GM23248 (cell line): Measurements from ENCODE around the gene SCAMP2. TPM values are rescaled to one million over a fixed set of nuclear protein-coding genes. Genes with fewer than 3 reads are reported as not detected.

Source experiments
- DNase-seq: peaks from one replicate; pipeline ENCODE4 v3.0.0-alpha.2; 2015
- H2AFZ ChIP-seq: fragments of 200-600 bp; sonication (generic); 2 replicates; pipeline ENCODE4 v1.6.1; 2016; ENCODE audit warnings: antibody characterized with exemption
- H3F3A ChIP-seq: fragments of 200-600 bp; sonication (generic); 2 replicates; pipeline ENCODE4 v1.6.1; 2016; ENCODE audit warnings: mild to moderate bottlenecking, antibody characterized with exemption, mixed run types; ENCODE audit not compliant: insufficient read depth
- H3K27ac ChIP-seq: fragments of 200-600 bp; sonication (generic); 2 replicates; pipeline ENCODE4 v1.5.1; 2016; ENCODE audit warnings: mild to moderate bottlenecking
- H3K27me3 ChIP-seq: fragments of 200-600 bp; sonication (generic); replicated peaks from 2 replicates; pipeline ENCODE4 v1.6.1; 2016; ENCODE audit warnings: mild to moderate bottlenecking; ENCODE audit not compliant: insufficient read depth
- H3K36me3 ChIP-seq: fragments of 200-600 bp; sonication (generic); 2 replicates; pipeline ENCODE4 v1.6.1; 2016; ENCODE audit warnings: low read depth, mild to moderate bottlenecking
- H3K4me1 ChIP-seq: fragments of 200-600 bp; sonication (generic); 2 replicates; pipeline ENCODE4 v1.6.1; 2016; ENCODE audit warnings: mild to moderate bottlenecking; ENCODE audit not compliant: insufficient read depth
- H3K4me2 ChIP-seq: fragments of 200-600 bp; sonication (generic); one replicate; pipeline ENCODE4 v1.6.1; 2016; ENCODE audit warnings: mild to moderate bottlenecking; ENCODE audit not compliant: unreplicated experiment
- H3K4me3 ChIP-seq: fragments of 200-600 bp; sonication (generic); 2 replicates; pipeline ENCODE4 v1.5.1; 2016; ENCODE audit warnings: mild to moderate bottlenecking
- H3K79me2 ChIP-seq: fragments of 200-600 bp; sonication (generic); 2 replicates; pipeline ENCODE4 v1.6.1; 2016; ENCODE audit warnings: mild to moderate bottlenecking; ENCODE audit not compliant: insufficient read depth
- H3K9ac ChIP-seq: fragments of 200-600 bp; sonication (generic); 2 replicates; pipeline ENCODE4 v1.6.1; 2016; ENCODE audit warnings: mild to moderate bottlenecking
- H3K9me2 ChIP-seq: fragments of 200-600 bp; sonication (generic); 2 replicates; pipeline ENCODE4 v1.6.1; 2016; ENCODE audit warnings: mixed run types, mild to moderate bottlenecking, moderate library complexity; ENCODE audit not compliant: insufficient read depth
- H3K9me3 ChIP-seq: fragments of 200-600 bp; sonication (generic); one replicate; pipeline ENCODE4 v1.6.1; 2017; ENCODE audit warnings: low read depth
- H4K20me1 ChIP-seq: fragments of 200-600 bp; sonication (generic); 2 replicates; pipeline ENCODE4 v1.6.0; 2016; ENCODE audit not compliant: insufficient read depth
- EZH2 ChIP-seq: fragments of 200-600 bp; sonication (generic); IDR thresholded peaks from 2 replicates; pipeline ENCODE4 v1.6.1; 2018; ENCODE audit warnings: antibody characterized with exemption, mild to moderate bottlenecking; ENCODE audit not compliant: insufficient read depth, poor library complexity, severe bottlenecking
- EZH2phosphoT487 ChIP-seq: fragments of 200-600 bp; sonication (generic); IDR thresholded peaks from 2 replicates; pipeline ENCODE4 v1.6.1; 2018; ENCODE audit warnings: antibody characterized with exemption, moderate library complexity, mild to moderate bottlenecking, low read depth; ENCODE audit not compliant: insufficient read depth
- WGBS, 2 experiments: methylation state at CpG; one replicate each; pipeline ENCODE4 v1.1.6; 2015 to 2017; ENCODE audit warnings: low lambda C conversion rate in 2 of 2, low coverage in 1 of 2; ENCODE audit errors: missing lambda C conversion rate in 2 of 2; 5-methylcytosine and 5-hydroxymethylcytosine counted together
- in situ Hi-C: fragments of 300-500 bp; cut with MboI; formaldehyde crosslinking; loops from 2 replicates; pipeline ENCODE4 v1.15.0; 2020
- polyA plus RNA-seq: library from polyadenylated mRNA; unstranded; fragments of >200 nt; fragmentation: Nextera tagmentation; extraction: Ambion mirVana; gene quantifications from 2 replicates; pipeline ENCODE4 v1.2.1, GENCODE V29; 2016
- total RNA-seq: library from RNA; depleted of rRNA; stranded (reverse); fragments of >200 nt; shearing (Covaris generic); gene quantifications from 2 replicates; pipeline ENCODE4 v1.2.3, GENCODE V29; 2014

Gene SCAMP2
- total and polyA plus RNA-seq, 2 experiments from 2014 or later = 28.7 to 83.0 TPM

- H3K79me2 ChIP-seq = peaks cover 54% of the 10 kb centered on the region
- no peaks in the 10 kb centered on the region for H3K9me2 ChIP-seq
- H3K27ac ChIP-seq = no peak overlapping the region
- H3K27me3 ChIP-seq = no peaks in the 10 kb centered on the region
- H3F3A ChIP-seq = no peaks in the 10 kb centered on the region
- H3K4me1 ChIP-seq = no peaks in the 10 kb centered on the region
- no peak for TF ChIP-seq EZH2phosphoT487
- TF ChIP-seq EZH2 = no peak
- H2AFZ ChIP-seq = no peak overlapping the region
- no peaks in the 10 kb centered on the region for H3K36me3 ChIP-seq
- H3K9me3 ChIP-seq = no peaks in the 10 kb centered on the region
- WGBS, 2 experiments = 93 to 96% methylated on average over 10 to 13 of the region's 13 CpGs
- no peak overlapping the region for H3K9ac ChIP-seq
- H3K4me3 ChIP-seq = no peak overlapping the region
- in situ Hi-C loops = no loop called here
- DNase-seq = no peak
- no peaks in the 10 kb centered on the region for H4K20me1 ChIP-seq
- H3K4me2 ChIP-seq = no peak overlapping the region
Observed at GRCh38 chr15:74854453-74855022, 18.6 kb downstream of the SCAMP2 start.

- in situ Hi-C loops = no loop called here
- no peaks in the 10 kb centered on the region for H3K9me3 ChIP-seq
- no peak for DNase-seq
- no peak overlapping the region for H3K4me3 ChIP-seq
- H2AFZ ChIP-seq = no peak overlapping the region
- no peaks in the 10 kb centered on the region for H3K36me3 ChIP-seq
- peaks cover 28% of the 10 kb centered on the region for H3K79me2 ChIP-seq
- H3K27me3 ChIP-seq = no peaks in the 10 kb centered on the region
- H3K4me2 ChIP-seq = no peak overlapping the region
- 97 to 100% methylated on average over 7 of the region's 7 CpGs for WGBS, 2 experiments
- H3F3A ChIP-seq = no peaks in the 10 kb centered on the region
- no peaks in the 10 kb centered on the region for H3K9me2 ChIP-seq
- no peak overlapping the region for H3K27ac ChIP-seq
- H3K4me1 ChIP-seq = no peaks in the 10 kb centered on the region
- no peak overlapping the region for H3K9ac ChIP-seq
- no peaks in the 10 kb centered on the region for H4K20me1 ChIP-seq
- no peak for TF ChIP-seq EZH2phosphoT487
- TF ChIP-seq EZH2 = no peak
Observed at GRCh38 chr15:74851960-74852359, 21.2 kb downstream of the SCAMP2 start.

GRCh38 chr15:74850393-74850792 is 22.8 kb downstream of the SCAMP2 start:
- TF ChIP-seq EZH2 = no peak
- Histone ChIP-seq H4K20me1 (no peaks in the 10 kb centered on the region), H3K9me3 (no peaks in the 10 kb centered on the region), H3K27ac (no peak overlapping the region), H3K79me2 (peaks cover 13% of the 10 kb centered on the region; the same call in 1 of the 2 replicates), H3K4me2 (no peak overlapping the region), H3K4me3 (no peak overlapping the region), H3F3A (peaks cover 4% of the 10 kb centered on the region; the same call in 1 of the 2 replicates), H3K9ac (no peak overlapping the region), H3K36me3 (no peaks in the 10 kb centered on the region), H3K4me1 (no peaks in the 10 kb centered on the region), H3K9me2 (no peaks in the 10 kb centered on the region), H2AFZ (no peak overlapping the region), H3K27me3 (no peaks in the 10 kb centered on the region)
- WGBS, 2 experiments = 78 to 85% methylated on average over 4 of the region's 4 CpGs
- DNase-seq = no peak
- in situ Hi-C loops = no loop called here

- H3K36me3 ChIP-seq = no peaks in the 10 kb centered on the region
- H3K9me3 ChIP-seq = no peaks in the 10 kb centered on the region
- H3F3A ChIP-seq = peaks cover 6% of the 10 kb centered on the region; the same call in 1 of the 2 replicates
- no peaks in the 10 kb centered on the region for H3K9me2 ChIP-seq
- H3K4me2 ChIP-seq = no peak overlapping the region
- no peak overlapping the region for H2AFZ ChIP-seq
- H3K27ac ChIP-seq = no peak overlapping the region
- DNase-seq = no peak
- in situ Hi-C loops = no loop called here
- peaks cover 4% of the 10 kb centered on the region; the same call in 1 of the 2 replicates for H3K4me1 ChIP-seq
- 76 to 83% methylated on average over 3 of the region's 3 CpGs for WGBS, 2 experiments
- no peaks in the 10 kb centered on the region for H4K20me1 ChIP-seq
- H3K9ac ChIP-seq = no peak overlapping the region
- TF ChIP-seq EZH2 (no peak), EZH2phosphoT487 (no peak)
- H3K79me2 ChIP-seq = no peaks in the 10 kb centered on the region
- no peaks in the 10 kb centered on the region for H3K27me3 ChIP-seq
- H3K4me3 ChIP-seq = no peak overlapping the region
Observed at GRCh38 chr15:74847432-74847831, 25.7 kb downstream of the SCAMP2 start.

GRCh38 chr15:74845581-74845980 is 27.6 kb downstream of the SCAMP2 start:
- in situ Hi-C loops = no loop called here
- H2AFZ ChIP-seq = no peak overlapping the region

More at GRCh38 chr15:74845581-74845980, 27.6 kb downstream of the SCAMP2 start:
- Histone ChIP-seq H3K4me2 (no peak overlapping the region), H3K4me1 (peaks cover 7% of the 10 kb centered on the region; the same call in 1 of the 2 replicates), H3K36me3 (no peaks in the 10 kb centered on the region), H3K9me3 (no peaks in the 10 kb centered on the region), H3K9ac (no peak overlapping the region), H3K9me2 (no peaks in the 10 kb centered on the region), H3K27me3 (no peaks in the 10 kb centered on the region), H3K27ac (no peak overlapping the region), H4K20me1 (no peaks in the 10 kb centered on the region), H3K79me2 (no peaks in the 10 kb centered on the region), H3K4me3 (no peak overlapping the region), H3F3A (peaks cover 6% of the 10 kb centered on the region; the same call in 1 of the 2 replicates)
- TF ChIP-seq EZH2 = no peak
- TF ChIP-seq EZH2phosphoT487 = no peak
- 93 to 100% methylated on average over 4 of the region's 4 CpGs for WGBS, 2 experiments
- DNase-seq = no peak
